ENCODE data around the gene CBR3. TPM values are rescaled to one million over a fixed set of nuclear protein-coding genes. Genes with fewer than 3 reads are reported as not detected.

CBR3 gene
- total RNA-seq, 2 experiments from 2014 or later, result 25.8 to 27.6 TPM

DNA sequence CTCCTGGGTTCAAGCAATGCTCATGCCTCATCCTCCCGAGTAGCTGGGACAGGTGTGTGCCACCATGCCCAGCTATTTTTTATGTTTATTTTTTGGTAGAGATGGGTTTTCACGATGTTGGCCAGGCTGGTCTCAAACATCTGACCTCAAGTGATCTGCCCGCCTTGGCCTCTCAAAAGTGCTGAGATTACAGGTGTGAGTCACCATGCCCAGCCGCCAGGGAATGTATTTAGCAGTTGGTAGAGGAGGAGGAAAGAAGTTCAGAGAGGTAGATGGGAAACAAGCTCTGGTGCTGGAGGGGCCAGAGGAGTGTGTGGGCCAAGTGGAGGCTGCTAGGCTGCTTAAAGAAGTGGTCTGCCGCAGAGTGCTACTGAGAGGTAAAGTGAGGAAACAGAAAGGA is 27.8 kb downstream of the CBR3 start:
- peaks cover 4% of the 10 kb centered on the region for H3K36me3 Mint-ChIP-seq
- H3K9me3 Mint-ChIP-seq, result no peaks in the 10 kb centered on the region
- intact Hi-C loops (cut with micrococcal nuclease), result no loop called here
- H3K27me3 Mint-ChIP-seq, result no peaks in the 10 kb centered on the region
- DNase-seq, result no peak
- H3K4me1 Mint-ChIP-seq (ENCODE audit: low read depth), result peaks cover 16% of the 10 kb centered on the region
- H3K4me3 Mint-ChIP-seq, result no peak overlapping the region
- CTCF ChIA-PET, result interaction anchor here (0.7 kb wide), 1 partner anchor 18 kb away, joined by 3 read pairs; no protein-coding TSS in a partner anchor
- POLR2A ChIA-PET, result no interaction called here
- H3K27ac Mint-ChIP-seq, result no peak overlapping the region

DNA sequence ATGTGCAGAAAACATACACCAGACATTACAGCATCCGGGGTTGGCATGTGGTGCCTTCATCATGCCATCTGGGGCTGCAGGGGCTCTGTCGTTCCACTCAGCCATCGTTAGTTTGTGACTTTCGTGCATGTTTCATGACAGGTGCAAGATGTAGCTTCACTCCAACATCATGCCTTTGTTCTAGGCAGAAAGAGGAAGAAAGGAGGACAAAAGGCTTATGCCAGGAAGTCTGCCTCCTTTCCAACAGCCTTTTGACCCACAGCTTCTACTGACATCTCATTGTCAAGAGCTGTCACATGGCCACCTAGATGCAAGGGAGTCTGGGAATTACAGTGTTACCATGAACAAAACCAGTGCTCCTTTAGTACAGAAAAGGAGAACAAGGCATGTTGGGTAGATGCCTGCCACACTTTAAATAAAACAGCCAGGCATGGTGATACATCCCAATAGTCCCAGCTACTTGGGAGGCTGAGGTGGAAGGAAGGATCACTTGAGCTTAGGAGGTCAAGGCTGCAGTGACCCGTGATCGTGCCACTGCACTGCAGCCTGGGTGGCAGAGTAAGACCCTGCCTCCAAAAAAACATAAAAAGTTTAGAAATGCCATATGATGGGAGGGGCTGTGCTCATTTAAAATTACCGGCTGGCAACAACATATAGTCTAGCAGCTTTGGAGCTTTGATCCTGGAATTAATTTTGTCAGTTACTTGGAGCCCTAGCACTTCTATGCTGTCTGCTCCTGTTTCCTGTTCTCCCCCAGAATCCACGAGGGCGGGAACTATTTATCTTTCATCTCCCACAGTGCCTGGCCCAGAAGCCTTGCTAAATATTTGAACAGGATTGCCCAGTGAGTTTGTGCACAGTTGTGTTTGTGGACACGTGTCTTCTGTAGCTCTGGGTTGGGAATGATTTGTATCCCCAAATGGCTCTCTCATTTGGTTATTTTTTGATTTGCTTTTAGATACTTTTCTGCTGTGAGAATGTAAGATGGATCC is 29.2 kb downstream of the CBR3 start:
- POLR2A ChIA-PET, result no interaction called here
- intact Hi-C loops (cut with micrococcal nuclease), result no loop called here
- no peaks in the 10 kb centered on the region for H3K27me3 Mint-ChIP-seq

DNA sequence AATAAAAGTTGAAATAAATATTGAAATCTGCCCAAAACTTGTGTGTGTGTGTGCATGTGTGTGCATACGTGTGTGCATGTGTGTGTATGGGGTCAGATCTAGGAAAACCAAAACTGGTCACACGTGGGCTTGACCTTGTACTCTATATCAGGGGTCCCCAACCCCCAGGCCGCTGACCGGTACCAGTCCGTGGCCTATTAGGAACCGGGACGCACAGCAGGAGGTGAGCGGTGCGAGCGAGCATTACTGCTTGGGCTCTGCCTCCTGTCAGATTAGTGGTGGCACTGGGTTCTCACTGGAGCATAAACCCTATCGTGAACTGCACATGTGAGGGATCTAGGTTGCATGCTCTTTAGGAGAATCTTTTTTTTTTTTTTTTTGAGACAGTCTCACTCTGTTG is 30.5 kb downstream of the CBR3 start:
- ChIA-PET POLR2A (no interaction called here), CTCF (no interaction called here)
- DNase-seq, result no peak
- Mint-ChIP-seq H3K27ac (no peak overlapping the region), H3K27me3 (no peaks in the 10 kb centered on the region), H3K9me3 (no peaks in the 10 kb centered on the region), H3K4me3 (no peak overlapping the region), H3K4me1 (ENCODE audit: low read depth) (peaks cover 9% of the 10 kb centered on the region), H3K36me3 (peaks cover 15% of the 10 kb centered on the region)
- intact Hi-C loops (cut with micrococcal nuclease), result no loop called here

More for the DNA sequence above, 29.2 kb downstream of the CBR3 start:
- Mint-ChIP-seq H3K4me3 (no peak overlapping the region), H3K9me3 (no peaks in the 10 kb centered on the region), H3K4me1 (ENCODE audit: low read depth) (peaks cover 9% of the 10 kb centered on the region), H3K36me3 (peaks cover 7% of the 10 kb centered on the region), H3K27ac (no peak overlapping the region)
- CTCF ChIA-PET, result interaction anchor here (0.6 to 1.9 kb wide), 6 partner anchors 10 to 166 kb away, joined by 3 to 7 read pairs (median 4); no protein-coding TSS in a partner anchor
- no peak for DNase-seq

DNA sequence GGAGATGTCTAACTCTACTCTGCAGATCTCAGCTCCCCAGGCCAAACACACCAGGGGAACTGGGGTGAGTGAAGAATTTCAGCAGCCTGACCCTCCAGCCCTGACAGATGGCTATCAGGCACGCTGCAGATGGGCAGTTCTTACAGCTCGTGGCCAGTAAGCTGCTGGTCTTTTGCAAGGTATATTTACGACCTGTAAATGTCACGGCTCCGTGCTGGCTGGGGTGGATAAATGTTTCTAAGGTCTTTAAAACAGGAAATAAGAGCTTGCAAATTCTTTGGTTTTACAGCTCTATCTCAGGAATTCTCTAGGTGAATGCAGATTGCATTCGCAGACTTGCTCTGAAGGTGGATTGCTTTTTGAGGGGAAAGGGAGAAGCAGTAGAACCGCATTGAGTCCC is 31.8 kb downstream of the CBR3 start:
- no peaks in the 10 kb centered on the region for H3K9me3 Mint-ChIP-seq
- no peak for DNase-seq
- no peak overlapping the region for H3K4me3 Mint-ChIP-seq
- ChIA-PET CTCF (no interaction called here), POLR2A (no interaction called here)
- H3K36me3 Mint-ChIP-seq, result peaks cover 15% of the 10 kb centered on the region
- H3K27me3 Mint-ChIP-seq, result no peaks in the 10 kb centered on the region
- H3K27ac Mint-ChIP-seq, result no peak overlapping the region
- intact Hi-C loops (cut with micrococcal nuclease), result no loop called here
- peaks cover 9% of the 10 kb centered on the region for H3K4me1 Mint-ChIP-seq (ENCODE audit: low read depth)

DNA sequence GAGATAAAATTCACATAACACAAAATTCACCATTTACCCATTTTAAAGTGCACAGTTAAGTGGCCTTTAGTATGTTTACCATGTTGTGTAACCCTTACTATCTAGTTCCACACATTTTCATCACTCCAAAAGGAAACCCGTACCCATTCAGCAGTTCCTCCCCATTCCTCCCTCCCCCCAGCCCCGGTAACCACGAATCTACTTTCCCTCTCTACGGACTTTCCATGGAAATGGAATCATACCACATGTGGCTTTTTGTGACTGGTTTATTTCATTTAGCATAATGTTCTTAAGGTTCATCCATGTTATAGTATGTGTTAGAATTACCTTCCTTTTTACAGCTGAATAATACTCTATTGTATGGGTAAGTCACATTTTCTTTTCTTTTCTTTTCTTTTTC is 32.7 kb downstream of the CBR3 start:
- no peaks in the 10 kb centered on the region for H3K9me3 Mint-ChIP-seq
- CTCF ChIA-PET, result no interaction called here
- H3K27ac Mint-ChIP-seq, result no peak overlapping the region
- H3K36me3 Mint-ChIP-seq, result peaks cover 15% of the 10 kb centered on the region
- no peak for DNase-seq
- no peaks in the 10 kb centered on the region for H3K27me3 Mint-ChIP-seq
- intact Hi-C loops (cut with micrococcal nuclease), result no loop called here
- H3K4me1 Mint-ChIP-seq (ENCODE audit: low read depth), result peaks cover 7% of the 10 kb centered on the region
- POLR2A ChIA-PET, result interaction anchor here (0.7 kb wide), 1 partner anchor 189 kb away, joined by 4 read pairs; no protein-coding TSS in a partner anchor
- no peak overlapping the region for H3K4me3 Mint-ChIP-seq

DNA sequence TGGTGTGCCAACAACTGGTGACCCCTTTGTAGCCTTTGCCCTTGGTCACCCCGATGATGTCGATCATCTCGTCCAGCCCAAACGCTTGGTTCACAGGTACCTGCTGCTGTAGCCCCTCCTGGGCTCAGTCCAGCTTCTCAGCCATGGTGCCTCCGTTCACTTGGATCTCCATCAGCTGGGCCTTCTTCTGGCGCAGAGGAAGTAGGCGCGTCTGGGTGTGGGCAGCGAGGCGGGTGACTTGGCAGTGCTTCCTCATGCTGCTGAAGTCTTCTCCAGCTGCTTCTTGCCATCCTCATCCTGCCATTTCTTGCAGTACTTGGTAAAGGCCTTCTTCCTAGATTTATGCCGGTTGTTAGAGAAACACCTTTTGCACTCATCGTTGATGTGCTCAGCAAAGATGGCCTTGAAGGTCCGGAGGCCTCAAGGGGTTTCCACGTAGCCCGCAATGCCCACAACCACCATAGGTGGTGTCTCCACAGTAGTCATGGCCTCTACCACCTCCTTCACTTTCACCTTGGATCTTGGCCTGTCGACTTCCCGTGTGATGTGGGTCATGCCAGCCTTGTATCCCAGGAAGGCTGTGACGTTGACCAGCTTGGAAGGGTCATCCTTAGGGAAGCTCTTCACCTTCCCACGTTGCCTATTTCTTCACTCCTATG is 34.7 kb downstream of the CBR3 start:
- no peak for DNase-seq
- Mint-ChIP-seq H3K27me3 (no peaks in the 10 kb centered on the region), H3K27ac (no peak overlapping the region), H3K9me3 (no peaks in the 10 kb centered on the region), H3K4me3 (no peak overlapping the region), H3K4me1 (ENCODE audit: low read depth) (peaks cover 4% of the 10 kb centered on the region), H3K36me3 (peaks cover 15% of the 10 kb centered on the region)
- ChIA-PET CTCF (interaction anchor here (1.0 kb wide), 1 partner anchor 28 kb away, joined by 3 read pairs; no protein-coding TSS in a partner anchor), POLR2A (no interaction called here)
- intact Hi-C loops (cut with micrococcal nuclease), result no loop called here

GRCh38 chr21:36170823-36171222 is 35.9 kb downstream of the CBR3 start:
- H3K36me3 Mint-ChIP-seq, result peaks cover 15% of the 10 kb centered on the region
- no peaks in the 10 kb centered on the region for H3K9me3 Mint-ChIP-seq
- intact Hi-C loops (cut with micrococcal nuclease), result no loop called here
- no peak for DNase-seq
- H3K27me3 Mint-ChIP-seq, result no peaks in the 10 kb centered on the region
- H3K4me3 Mint-ChIP-seq, result no peak overlapping the region
- no peak overlapping the region for H3K27ac Mint-ChIP-seq
- ChIA-PET POLR2A (no interaction called here), CTCF (interaction anchor here (1.0 kb wide), 1 partner anchor 29 kb away, joined by 3 read pairs; no protein-coding TSS in a partner anchor)
- H3K4me1 Mint-ChIP-seq (ENCODE audit: low read depth), result peaks cover 4% of the 10 kb centered on the region

GRCh38 chr21:36171336-36171735 is 36.5 kb downstream of the CBR3 start:
- ChIA-PET CTCF (no interaction called here), POLR2A (no interaction called here)
- H3K4me1 Mint-ChIP-seq (ENCODE audit: low read depth), result peaks cover 4% of the 10 kb centered on the region
- H3K27ac Mint-ChIP-seq, result no peak overlapping the region
- no peak overlapping the region for H3K4me3 Mint-ChIP-seq
- H3K27me3 Mint-ChIP-seq, result no peaks in the 10 kb centered on the region
- intact Hi-C loops (cut with micrococcal nuclease), result no loop called here
- peaks cover 15% of the 10 kb centered on the region for H3K36me3 Mint-ChIP-seq
- no peak for DNase-seq
- H3K9me3 Mint-ChIP-seq, result no peaks in the 10 kb centered on the region

DNA sequence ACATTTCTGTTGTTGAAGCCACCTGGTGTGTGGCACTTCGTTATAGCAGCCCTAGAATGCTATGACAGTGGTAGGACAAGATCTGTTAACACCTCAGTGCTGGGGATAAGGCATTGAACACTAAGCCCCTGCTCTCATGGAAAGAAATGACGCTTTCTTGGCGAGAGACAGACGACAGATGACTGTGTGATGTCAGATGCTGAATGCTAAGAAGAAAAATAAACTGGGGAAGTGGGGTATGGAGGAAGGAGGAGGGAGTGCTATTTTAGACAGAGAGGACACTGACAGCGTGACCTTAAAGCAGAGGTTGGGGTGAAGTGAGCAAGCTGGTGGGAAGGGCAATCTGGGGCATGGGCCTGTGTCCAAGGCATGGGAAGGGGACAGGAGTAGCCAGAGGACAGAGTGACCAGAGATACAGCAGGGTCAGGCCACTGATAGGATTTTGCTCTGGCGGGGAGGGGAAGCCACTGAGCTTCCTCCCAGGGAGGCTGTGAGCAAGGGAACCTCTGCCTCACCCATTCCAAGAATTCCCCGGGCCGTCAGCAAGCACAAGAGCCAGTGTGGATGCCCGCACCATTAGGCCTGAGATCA is 37.0 kb downstream of the CBR3 start:
- H3K27ac Mint-ChIP-seq, result peak overlapping the region; percentile 47
- no peaks in the 10 kb centered on the region for H3K27me3 Mint-ChIP-seq
- no peaks in the 10 kb centered on the region for H3K9me3 Mint-ChIP-seq
- no peak overlapping the region for H3K4me3 Mint-ChIP-seq
- intact Hi-C loops (cut with micrococcal nuclease), result no loop called here
- peaks cover 4% of the 10 kb centered on the region for H3K4me1 Mint-ChIP-seq (ENCODE audit: low read depth)
- DNase-seq, result no peak
- peaks cover 14% of the 10 kb centered on the region for H3K36me3 Mint-ChIP-seq
- CTCF ChIA-PET, result no interaction called here
- POLR2A ChIA-PET, result no interaction called here

DNA sequence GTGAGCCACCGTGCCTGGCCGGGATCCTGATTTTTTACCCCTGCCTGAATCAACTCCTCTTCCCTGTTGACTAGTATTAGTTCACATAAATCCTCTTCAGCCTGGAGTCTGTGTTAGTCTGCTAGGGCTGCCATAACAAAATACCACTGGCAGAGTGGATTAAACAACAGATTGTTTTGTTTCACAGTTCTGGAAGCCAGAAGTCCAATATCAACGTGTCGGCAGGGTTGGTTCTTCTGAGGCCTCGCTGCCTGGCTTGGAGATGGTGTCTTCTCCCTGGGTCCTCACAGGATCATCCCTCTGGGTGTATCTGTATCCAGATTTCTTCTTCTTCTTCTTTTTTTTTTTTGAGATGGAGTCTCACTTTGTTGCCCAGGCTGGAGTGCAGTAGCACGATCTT is 39.9 kb downstream of the CBR3 start:
- no peaks in the 10 kb centered on the region for H3K9me3 Mint-ChIP-seq
- intact Hi-C loops (cut with micrococcal nuclease), result loop anchor here (2.0 kb wide), 1 partner anchor 146 kb away; the partner anchor contains the start of gene MORC3
- peaks cover 2% of the 10 kb centered on the region for H3K36me3 Mint-ChIP-seq
- ChIA-PET POLR2A (interaction anchor here (1.5 kb wide), 1 partner anchor 18 kb away, joined by 7 read pairs; the partner anchor contains the start of gene DOP1B), CTCF (interaction anchor here (1.2 to 1.6 kb wide), 4 partner anchors 22 to 148 kb away, joined by 5 to 7 read pairs (median 5); no protein-coding TSS in a partner anchor)
- H3K27me3 Mint-ChIP-seq, result no peaks in the 10 kb centered on the region
- H3K4me1 Mint-ChIP-seq (ENCODE audit: low read depth), result peaks cover 4% of the 10 kb centered on the region
- H3K27ac Mint-ChIP-seq, result no peak overlapping the region
- DNase-seq, result no peak
- no peak overlapping the region for H3K4me3 Mint-ChIP-seq

GRCh38 chr21:36175771-36176565 is 41.1 kb downstream of the CBR3 start:
- no peaks in the 10 kb centered on the region for H3K27me3 Mint-ChIP-seq
- H3K4me3 Mint-ChIP-seq, result no peak overlapping the region
- no peak overlapping the region for H3K27ac Mint-ChIP-seq
- no peaks in the 10 kb centered on the region for H3K9me3 Mint-ChIP-seq
- no peak for DNase-seq
- POLR2A ChIA-PET, result no interaction called here
- CTCF ChIA-PET, result no interaction called here
- peaks cover 1% of the 10 kb centered on the region for H3K36me3 Mint-ChIP-seq
- intact Hi-C loops (cut with micrococcal nuclease), result loop anchor here (2.0 kb wide), 1 partner anchor 145 kb away; the partner anchor contains the start of gene MORC3
- H3K4me1 Mint-ChIP-seq (ENCODE audit: low read depth), result peaks cover 4% of the 10 kb centered on the region

Data from activated CD4-positive, alpha-beta memory T cell treated with anti-CD3 and anti-CD28 coated beads for 36 hours (primary cell).